ENCODE measurements around the gene CHAMP1.
A peak's percentile ranks its signal among the peaks of the same experiment; 100 is the strongest.
"Not testable (repeated sequence)": the region's sequence is repeated elsewhere in the genome, so short reads cannot be mapped to it uniquely, and the experiment has no call there.

The CHAMP1 gene

GRCh38 chr13:114299604-114300305, 14.5 kb upstream of the CHAMP1 start:
- DNase-seq, result no peak

- DNase-seq, result no peak
These were observed 10.5 kb upstream of the CHAMP1 start for GRCh38 chr13:114303700-114304327.

- no peak for DNase-seq
These were observed 9.8 kb upstream of the CHAMP1 start for GRCh38 chr13:114304346-114305034.

GRCh38 chr13:114309086-114309485, 5.2 kb upstream of the CHAMP1 start:
- no peak for DNase-seq

GRCh38 chr13:114309806-114310410, 4.4 kb upstream of the CHAMP1 start:
- no peak for DNase-seq

GRCh38 chr13:114310956-114311355, 3.3 kb upstream of the CHAMP1 start:
- DNase-seq, result no peak

GRCh38 chr13:114311387-114311786, 2.9 kb upstream of the CHAMP1 start:
- no peak for DNase-seq

- DNase-seq, result no peak
These were observed 2.4 kb upstream of the CHAMP1 start for GRCh38 chr13:114311908-114312307.

GRCh38 chr13:114313061-114313860, 1.0 kb upstream of the CHAMP1 start:
- peak in 1 of 2 experiments; percentile 15 for DNase-seq

GRCh38 chr13:114315074-114315785, 927 bp downstream of the CHAMP1 start:
- peak; percentile 33 to 37 for DNase-seq

- DNase-seq, result no peak
These were observed 4.3 kb downstream of the CHAMP1 start for GRCh38 chr13:114318624-114319023.

- no peak for DNase-seq
These were observed 5.2 kb downstream of the CHAMP1 start for GRCh38 chr13:114319441-114319913.

GRCh38 chr13:114320065-114320464, 5.8 kb downstream of the CHAMP1 start:
- DNase-seq, result no peak

GRCh38 chr13:114321256-114321655, 7.0 kb downstream of the CHAMP1 start:
- no peak for DNase-seq

- DNase-seq, result no peak
These were observed 9.0 kb downstream of the CHAMP1 start for GRCh38 chr13:114323349-114323748.

- DNase-seq, result no peak
These were observed 10.0 kb downstream of the CHAMP1 start for GRCh38 chr13:114324334-114324733.

GRCh38 chr13:114325729-114326128, 11.4 kb downstream of the CHAMP1 start:
- DNase-seq, result no peak

- no peak for DNase-seq
These were observed 13.7 kb downstream of the CHAMP1 start for GRCh38 chr13:114328034-114328433.

- no peak for DNase-seq
These were observed 14.3 kb downstream of the CHAMP1 start for GRCh38 chr13:114328595-114328994.

GRCh38 chr13:114330086-114330485, 15.8 kb downstream of the CHAMP1 start:
- no peak for DNase-seq

- DNase-seq, result not testable (repeated sequence)
These were observed 19.6 kb downstream of the CHAMP1 start for GRCh38 chr13:114333881-114334280.
